Measurements from ENCODE around the gene SPATA2.

GRCh38 chr20:49936153-49937026, 21.1 kb upstream of the SPATA2 start, which contains the start of gene RNF114:
- TF ChIP-seq CTCF (IDR thresholded peaks at IDR 0.05) (peak in 2 of 4 experiments; percentile 19 to 49), POLR2AphosphoS5 (IDR thresholded peaks at IDR 0.05) (peak; percentile 98), POLR2A (IDR thresholded peaks at IDR 0.05) (peak; percentile 94 to 96), EP300 (IDR thresholded peaks at IDR 0.05) (no peak)
